ENCODE data around the gene FN1.

The FN1 gene

DNA sequence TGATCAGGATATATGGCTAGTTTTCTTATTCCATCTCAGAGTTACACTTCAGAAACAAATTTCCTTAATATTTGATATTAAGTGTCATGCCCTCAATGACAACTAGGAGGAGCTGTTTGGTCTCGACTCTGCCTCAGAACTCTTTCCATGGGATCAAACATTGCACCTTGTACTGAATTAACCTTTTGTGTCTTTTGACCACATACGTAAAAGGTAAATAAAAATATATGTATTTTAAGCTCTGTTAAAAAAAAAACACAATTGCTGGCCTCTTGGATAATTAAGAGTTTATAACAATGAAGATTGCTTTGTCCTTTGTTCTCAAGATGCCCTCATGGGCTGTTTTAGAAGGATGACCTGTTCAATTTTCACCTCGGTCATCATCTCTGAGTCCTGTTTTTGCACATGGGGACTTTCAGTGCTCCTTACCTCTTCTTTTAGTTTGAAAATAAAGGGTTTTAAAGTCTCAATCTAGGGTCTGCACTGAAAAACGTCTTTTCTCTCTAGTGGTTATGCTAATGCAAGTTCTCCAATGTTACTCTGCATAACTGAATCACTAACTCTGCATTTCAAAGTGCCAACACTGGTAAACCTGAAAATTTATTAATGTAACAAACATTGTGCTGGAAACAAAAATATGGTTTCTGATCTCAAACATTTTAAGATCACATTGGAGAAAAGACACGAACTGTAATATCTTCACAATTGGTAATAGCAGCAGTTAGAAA is 18.8 kb upstream of the FN1 start:
- ChIA-PET POLR2A (no interaction called here), CTCF (interaction anchor here (0.6 to 1.4 kb wide), 21 partner anchors 10 to 474 kb away, joined by 3 to 10 read pairs (median 4); no protein-coding TSS in a partner anchor)
- Histone ChIP-seq H3K9me3 (ENCODE audit: control insufficient read depth, insufficient read depth, low read depth, low read length) (no peaks in the 10 kb centered on the region), H3K4me3 (ENCODE audit: low read depth, low read length) (no peak overlapping the region), H3K36me3 (ENCODE audit: control insufficient read depth in 2 of 2, insufficient read depth in 1 of 2, low read length in 2 of 2) (no peaks in the 10 kb centered on the region), H3K27ac (ENCODE audit: extremely low read depth, low read depth, low read length) (no peak overlapping the region), H3K4me1 (ENCODE audit: control insufficient read depth, insufficient read depth, low read length) (no peaks in the 10 kb centered on the region)
- TF ChIP-seq ZNF707 (tag by site-specific recombination; IDR thresholded peaks at IDR 0.05) (no peak), ZNF654 (tag by site-specific recombination; IDR thresholded peaks at IDR 0.05; ENCODE audit: low read depth) (peak; percentile 33; the same call in 1 of the 2 replicates)

DNA sequence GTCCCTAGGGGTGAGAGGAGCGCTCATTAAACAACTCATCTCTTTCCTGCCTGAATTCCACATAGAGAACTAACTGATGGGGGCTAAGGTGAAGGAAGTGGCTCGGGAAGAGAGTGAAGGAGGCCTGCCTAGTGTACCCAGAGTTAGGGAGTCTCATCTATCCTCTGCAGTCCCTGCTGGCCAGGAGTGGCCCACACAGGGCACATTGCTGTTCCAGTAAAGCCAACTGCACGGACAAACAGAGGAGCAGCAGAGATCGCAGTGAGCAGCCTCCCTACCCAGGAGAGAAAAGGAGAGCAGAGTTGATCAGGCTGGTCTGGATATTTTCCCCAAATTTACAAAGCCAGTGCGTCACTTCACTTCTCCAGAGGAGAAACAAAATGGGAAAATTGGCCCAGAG is 16.9 kb upstream of the FN1 start:
- H3K27ac ChIP-seq (ENCODE audit: extremely low read depth, low read depth, low read length) = no peak overlapping the region
- H3K4me1 ChIP-seq (ENCODE audit: control insufficient read depth, insufficient read depth, low read length) = no peaks in the 10 kb centered on the region
- H3K4me3 ChIP-seq (ENCODE audit: low read depth, low read length) = no peak overlapping the region
- H3K36me3 ChIP-seq (ENCODE audit: control insufficient read depth in 2 of 2, insufficient read depth in 1 of 2, low read length in 2 of 2) = no peaks in the 10 kb centered on the region
- TF ChIP-seq ZNF146 (tag by site-specific recombination; IDR thresholded peaks at IDR 0.05) (no peak), ZNF239 (tag by site-specific recombination; IDR thresholded peaks at IDR 0.05) (no peak), ZNF670 (tag by site-specific recombination; IDR thresholded peaks at IDR 0.05; ENCODE audit: low read depth) (no peak)
- TF ChIP-seq, protein P1, sequence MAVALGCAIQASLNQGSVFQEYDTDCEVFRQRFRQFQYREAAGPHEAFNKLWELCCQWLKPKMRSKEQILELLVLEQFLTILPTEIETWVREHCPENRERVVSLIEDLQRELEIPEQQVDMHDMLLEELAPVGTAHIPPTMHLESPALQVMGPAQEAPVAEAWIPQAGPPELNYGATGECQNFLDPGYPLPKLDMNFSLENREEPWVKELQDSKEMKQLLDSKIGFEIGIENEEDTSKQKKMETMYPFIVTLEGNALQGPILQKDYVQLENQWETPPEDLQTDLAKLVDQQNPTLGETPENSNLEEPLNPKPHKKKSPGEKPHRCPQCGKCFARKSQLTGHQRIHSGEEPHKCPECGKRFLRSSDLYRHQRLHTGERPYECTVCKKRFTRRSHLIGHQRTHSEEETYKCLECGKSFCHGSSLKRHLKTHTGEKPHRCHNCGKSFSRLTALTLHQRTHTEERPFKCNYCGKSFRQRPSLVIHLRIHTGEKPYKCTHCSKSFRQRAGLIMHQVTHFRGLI (tag by site-specific recombination; IDR thresholded peaks at IDR 0.05) = no peak
- TF ChIP-seq, protein P2, sequence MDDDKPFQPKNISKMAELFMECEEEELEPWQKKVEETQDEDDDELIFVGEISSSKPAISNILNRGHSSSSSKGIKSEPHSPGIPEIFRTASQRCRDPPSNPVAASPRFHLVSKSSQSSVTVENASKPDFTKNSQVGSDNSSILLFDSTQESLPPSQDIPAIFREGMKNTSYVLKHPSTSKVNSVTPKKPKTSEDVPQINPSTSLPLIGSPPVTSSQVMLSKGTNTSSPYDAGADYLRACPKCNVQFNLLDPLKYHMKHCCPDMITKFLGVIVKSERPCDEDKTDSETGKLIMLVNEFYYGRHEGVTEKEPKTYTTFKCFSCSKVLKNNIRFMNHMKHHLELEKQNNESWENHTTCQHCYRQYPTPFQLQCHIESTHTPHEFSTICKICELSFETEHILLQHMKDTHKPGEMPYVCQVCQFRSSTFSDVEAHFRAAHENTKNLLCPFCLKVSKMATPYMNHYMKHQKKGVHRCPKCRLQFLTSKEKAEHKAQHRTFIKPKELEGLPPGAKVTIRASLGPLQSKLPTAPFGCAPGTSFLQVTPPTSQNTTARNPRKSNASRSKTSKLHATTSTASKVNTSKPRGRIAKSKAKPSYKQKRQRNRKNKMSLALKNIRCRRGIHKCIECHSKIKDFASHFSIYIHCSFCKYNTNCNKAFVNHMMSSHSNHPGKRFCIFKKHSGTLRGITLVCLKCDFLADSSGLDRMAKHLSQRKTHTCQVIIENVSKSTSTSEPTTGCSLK (tag by site-specific recombination; IDR thresholded peaks at IDR 0.05) = no peak
- CTCF ChIA-PET = interaction anchor here (0.7 to 0.8 kb wide), 2 partner anchors 12 to 15 kb away, joined by 4 read pairs; no protein-coding TSS in a partner anchor
- POLR2A ChIA-PET = no interaction called here
- no peaks in the 10 kb centered on the region for H3K9me3 ChIP-seq (ENCODE audit: control insufficient read depth, insufficient read depth, low read depth, low read length)

DNA sequence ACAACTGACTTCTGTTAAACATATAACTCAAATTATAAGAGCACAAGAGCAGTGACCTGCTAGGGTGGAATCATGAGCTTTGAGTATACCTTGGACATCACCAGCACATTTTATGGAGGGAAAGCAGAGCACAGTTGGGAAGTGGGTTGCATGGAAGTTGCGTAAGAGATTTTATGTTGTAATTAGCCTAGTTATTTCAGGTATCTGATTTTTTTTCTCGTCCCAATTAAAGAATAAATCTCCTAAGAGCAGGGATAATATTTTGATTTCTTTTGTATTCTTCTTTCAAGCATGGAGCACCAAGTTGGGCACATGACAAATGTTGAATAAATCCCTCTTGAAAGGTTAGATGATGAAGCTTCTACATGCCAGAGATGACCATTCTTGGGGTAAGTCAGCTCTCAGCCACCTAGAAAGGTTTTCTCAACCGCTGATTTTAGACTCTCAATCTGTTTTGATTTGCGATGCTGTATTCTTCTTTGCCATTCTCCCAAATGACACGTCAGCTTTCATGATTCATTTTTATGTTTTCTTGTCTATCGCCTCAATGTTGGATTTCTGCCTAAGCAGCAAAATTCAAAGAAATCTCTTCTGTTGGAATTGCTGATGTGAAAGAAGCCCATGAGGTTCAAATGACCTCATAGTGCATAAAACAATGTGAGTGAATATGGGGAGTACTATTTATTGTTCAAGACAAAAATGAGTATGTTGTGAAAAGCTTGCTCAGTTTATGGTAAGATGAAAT is 15.3 kb upstream of the FN1 start:
- H3K4me3 ChIP-seq (ENCODE audit: low read depth, low read length) = no peak overlapping the region
- ChIA-PET POLR2A (no interaction called here), CTCF (interaction anchor here (0.6 to 1.3 kb wide), 5 partner anchors 9 to 469 kb away, joined by 3 to 4 read pairs (median 3); no protein-coding TSS in a partner anchor)
- H3K36me3 ChIP-seq (ENCODE audit: control insufficient read depth in 2 of 2, insufficient read depth in 1 of 2, low read length in 2 of 2) = no peaks in the 10 kb centered on the region
- no peak overlapping the region for H3K27ac ChIP-seq (ENCODE audit: extremely low read depth, low read depth, low read length)
- H3K9me3 ChIP-seq (ENCODE audit: control insufficient read depth, insufficient read depth, low read depth, low read length) = no peaks in the 10 kb centered on the region
- H3K4me1 ChIP-seq (ENCODE audit: control insufficient read depth, insufficient read depth, low read length) = no peaks in the 10 kb centered on the region
- no peak for TF ChIP-seq HOXC10 (CRISPR knock-in tag; IDR thresholded peaks at IDR 0.05)
- TF ChIP-seq GLIS1 (tag by site-specific recombination; IDR thresholded peaks at IDR 0.05) = no peak
- TF ChIP-seq, protein P3, sequence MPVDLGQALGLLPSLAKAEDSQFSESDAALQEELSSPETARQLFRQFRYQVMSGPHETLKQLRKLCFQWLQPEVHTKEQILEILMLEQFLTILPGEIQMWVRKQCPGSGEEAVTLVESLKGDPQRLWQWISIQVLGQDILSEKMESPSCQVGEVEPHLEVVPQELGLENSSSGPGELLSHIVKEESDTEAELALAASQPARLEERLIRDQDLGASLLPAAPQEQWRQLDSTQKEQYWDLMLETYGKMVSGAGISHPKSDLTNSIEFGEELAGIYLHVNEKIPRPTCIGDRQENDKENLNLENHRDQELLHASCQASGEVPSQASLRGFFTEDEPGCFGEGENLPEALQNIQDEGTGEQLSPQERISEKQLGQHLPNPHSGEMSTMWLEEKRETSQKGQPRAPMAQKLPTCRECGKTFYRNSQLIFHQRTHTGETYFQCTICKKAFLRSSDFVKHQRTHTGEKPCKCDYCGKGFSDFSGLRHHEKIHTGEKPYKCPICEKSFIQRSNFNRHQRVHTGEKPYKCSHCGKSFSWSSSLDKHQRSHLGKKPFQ (tag by site-specific recombination; IDR thresholded peaks at IDR 0.05) = no peak
- TF ChIP-seq, protein P4, sequence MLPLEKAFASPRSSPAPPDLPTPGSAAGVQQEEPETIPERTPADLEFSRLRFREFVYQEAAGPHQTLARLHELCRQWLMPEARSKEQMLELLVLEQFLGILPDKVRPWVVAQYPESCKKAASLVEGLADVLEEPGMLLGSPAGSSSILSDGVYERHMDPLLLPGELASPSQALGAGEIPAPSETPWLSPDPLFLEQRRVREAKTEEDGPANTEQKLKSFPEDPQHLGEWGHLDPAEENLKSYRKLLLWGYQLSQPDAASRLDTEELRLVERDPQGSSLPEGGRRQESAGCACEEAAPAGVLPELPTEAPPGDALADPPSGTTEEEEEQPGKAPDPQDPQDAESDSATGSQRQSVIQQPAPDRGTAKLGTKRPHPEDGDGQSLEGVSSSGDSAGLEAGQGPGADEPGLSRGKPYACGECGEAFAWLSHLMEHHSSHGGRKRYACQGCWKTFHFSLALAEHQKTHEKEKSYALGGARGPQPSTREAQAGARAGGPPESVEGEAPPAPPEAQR (tag by site-specific recombination; IDR thresholded peaks at IDR 0.05) = no peak
- no peak for TF ChIP-seq ZNF658 (tag by site-specific recombination; IDR thresholded peaks at IDR 0.05)
- TF ChIP-seq HOXA7 (CRISPR knock-in tag; IDR thresholded peaks at IDR 0.05; ENCODE audit: borderline replicate concordance) = no peak
- no peak for TF ChIP-seq ZFP41 (tag by site-specific recombination; IDR thresholded peaks at IDR 0.05; ENCODE audit: borderline replicate concordance)
